Measurements from ENCODE around the gene NUP50.

DNA sequence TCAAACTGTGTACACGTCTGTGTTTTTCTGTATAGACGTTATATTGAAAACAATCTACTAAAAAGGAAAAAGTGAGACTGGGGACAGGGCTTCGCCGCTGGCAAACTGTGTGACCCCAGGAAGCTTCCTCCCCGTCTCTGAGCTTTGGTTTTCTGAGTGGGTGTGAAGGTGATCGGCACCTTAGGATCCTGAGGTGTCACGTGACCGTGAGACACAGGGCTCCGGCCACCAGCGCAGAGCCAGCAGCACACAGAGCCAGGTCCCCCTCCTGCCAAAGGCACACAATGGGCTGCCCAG, 44.9 kb downstream of the NUP50 start:
- TF ChIP-seq SP1 (IDR thresholded peaks at IDR 0.05), result no peak
- TF ChIP-seq, protein P1, sequence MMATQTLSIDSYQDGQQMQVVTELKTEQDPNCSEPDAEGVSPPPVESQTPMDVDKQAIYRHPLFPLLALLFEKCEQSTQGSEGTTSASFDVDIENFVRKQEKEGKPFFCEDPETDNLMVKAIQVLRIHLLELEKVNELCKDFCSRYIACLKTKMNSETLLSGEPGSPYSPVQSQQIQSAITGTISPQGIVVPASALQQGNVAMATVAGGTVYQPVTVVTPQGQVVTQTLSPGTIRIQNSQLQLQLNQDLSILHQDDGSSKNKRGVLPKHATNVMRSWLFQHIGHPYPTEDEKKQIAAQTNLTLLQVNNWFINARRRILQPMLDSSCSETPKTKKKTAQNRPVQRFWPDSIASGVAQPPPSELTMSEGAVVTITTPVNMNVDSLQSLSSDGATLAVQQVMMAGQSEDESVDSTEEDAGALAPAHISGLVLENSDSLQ (IDR thresholded peaks at IDR 0.05), result no peak
- TF ChIP-seq FOXK2 (IDR thresholded peaks at IDR 0.05), result no peak
- no peak for TF ChIP-seq SUZ12 (IDR thresholded peaks at IDR 0.05)
- TF ChIP-seq ARNT (IDR thresholded peaks at IDR 0.05), result no peak
- no peak for TF ChIP-seq BHLHE40 (IDR thresholded peaks at IDR 0.05; ENCODE audit: borderline replicate concordance)
- TF ChIP-seq ELF4 (IDR thresholded peaks at IDR 0.05), result no peak
- no peak for TF ChIP-seq NFRKB (IDR thresholded peaks at IDR 0.05)
- TF ChIP-seq HDGF (IDR thresholded peaks at IDR 0.05; ENCODE audit: borderline replicate concordance), result no peak
